GM18868 (cell line): ENCODE measurements around the gene MBOAT2.
"Not testable (repeated sequence)": the region's sequence is repeated elsewhere in the genome, so short reads cannot be mapped to it uniquely, and the experiment has no call there.

Experiments used
- ATAC-seq: cut with Tn5 transposase; IDR thresholded peaks from one replicate; pipeline ENCODE4 v1.9.1; 2021; ENCODE audit warnings: mild to moderate bottlenecking, moderate library complexity; ENCODE audit not compliant: unreplicated experiment

MBOAT2 gene

GRCh38 chr2:9003616-9004337 lies at the start of gene MBOAT2:
MBOAT2 (minus strand) TSS chr2:9003684; CDS start chr2:9003614, 70 bp downstream.
- ATAC-seq: peak; percentile 89

GRCh38 chr2:9052821-9053533 lies 49.5 kb upstream of the MBOAT2 start:
- ATAC-seq: no peak

GRCh38 chr2:9051451-9051850 lies 48.0 kb upstream of the MBOAT2 start:
- ATAC-seq: not testable (repeated sequence)

GRCh38 chr2:9050122-9050809 lies 46.8 kb upstream of the MBOAT2 start:
- no peak for ATAC-seq

GRCh38 chr2:9045595-9045994 lies 42.1 kb upstream of the MBOAT2 start:
- no peak for ATAC-seq

GRCh38 chr2:9043491-9043890 lies 40.0 kb upstream of the MBOAT2 start:
- ATAC-seq: not testable (repeated sequence)

- ATAC-seq: no peak
Measured at GRCh38 chr2:9037166-9037565, 33.7 kb upstream of the MBOAT2 start.

GRCh38 chr2:9033385-9034168 lies 30.1 kb upstream of the MBOAT2 start:
- ATAC-seq: no peak

- no peak for ATAC-seq
Measured at GRCh38 chr2:9032536-9033255, 29.2 kb upstream of the MBOAT2 start.

- ATAC-seq: no peak
Measured at GRCh38 chr2:9032121-9032520, 28.6 kb upstream of the MBOAT2 start.

GRCh38 chr2:9031246-9031645 lies 27.8 kb upstream of the MBOAT2 start:
- ATAC-seq: no peak

- ATAC-seq: no peak
Measured at GRCh38 chr2:9030841-9031240, 27.4 kb upstream of the MBOAT2 start.

GRCh38 chr2:9030190-9030589 lies 26.7 kb upstream of the MBOAT2 start:
- no peak for ATAC-seq

GRCh38 chr2:9029721-9030120 lies 26.2 kb upstream of the MBOAT2 start:
- no peak for ATAC-seq

- no peak for ATAC-seq
Measured at GRCh38 chr2:9027884-9028283, 24.4 kb upstream of the MBOAT2 start.

GRCh38 chr2:9025746-9026145 lies 22.3 kb upstream of the MBOAT2 start:
- no peak for ATAC-seq

- ATAC-seq: no peak
Measured at GRCh38 chr2:9024575-9024974, 21.1 kb upstream of the MBOAT2 start.

- ATAC-seq: no peak
Measured at GRCh38 chr2:9021563-9022211, 18.2 kb upstream of the MBOAT2 start.

GRCh38 chr2:9020267-9020666 lies 16.8 kb upstream of the MBOAT2 start:
- no peak for ATAC-seq

- ATAC-seq: no peak
Measured at GRCh38 chr2:9018534-9018933, 15.1 kb upstream of the MBOAT2 start.
